Epithelial cell of prostate (primary cell): ENCODE results near the gene MCF2L2.
A peak's percentile ranks its signal among the peaks of the same experiment; 100 is the strongest.
"Not testable (repeated sequence)": the region's sequence is repeated elsewhere in the genome, so short reads cannot be mapped to it uniquely, and the experiment has no call there.

Experiments
- DNase-seq: peaks from one replicate; pipeline ENCODE4 v3.0.0-alpha.2; 2011; ENCODE audit warnings: low read depth, low spot score
- H3K27ac ChIP-seq: fragments of 450-650 bp; 2 replicates; pipeline ENCODE4 v1.5.1; 2017; ENCODE audit warnings: mild to moderate bottlenecking

Gene MCF2L2, protein sequence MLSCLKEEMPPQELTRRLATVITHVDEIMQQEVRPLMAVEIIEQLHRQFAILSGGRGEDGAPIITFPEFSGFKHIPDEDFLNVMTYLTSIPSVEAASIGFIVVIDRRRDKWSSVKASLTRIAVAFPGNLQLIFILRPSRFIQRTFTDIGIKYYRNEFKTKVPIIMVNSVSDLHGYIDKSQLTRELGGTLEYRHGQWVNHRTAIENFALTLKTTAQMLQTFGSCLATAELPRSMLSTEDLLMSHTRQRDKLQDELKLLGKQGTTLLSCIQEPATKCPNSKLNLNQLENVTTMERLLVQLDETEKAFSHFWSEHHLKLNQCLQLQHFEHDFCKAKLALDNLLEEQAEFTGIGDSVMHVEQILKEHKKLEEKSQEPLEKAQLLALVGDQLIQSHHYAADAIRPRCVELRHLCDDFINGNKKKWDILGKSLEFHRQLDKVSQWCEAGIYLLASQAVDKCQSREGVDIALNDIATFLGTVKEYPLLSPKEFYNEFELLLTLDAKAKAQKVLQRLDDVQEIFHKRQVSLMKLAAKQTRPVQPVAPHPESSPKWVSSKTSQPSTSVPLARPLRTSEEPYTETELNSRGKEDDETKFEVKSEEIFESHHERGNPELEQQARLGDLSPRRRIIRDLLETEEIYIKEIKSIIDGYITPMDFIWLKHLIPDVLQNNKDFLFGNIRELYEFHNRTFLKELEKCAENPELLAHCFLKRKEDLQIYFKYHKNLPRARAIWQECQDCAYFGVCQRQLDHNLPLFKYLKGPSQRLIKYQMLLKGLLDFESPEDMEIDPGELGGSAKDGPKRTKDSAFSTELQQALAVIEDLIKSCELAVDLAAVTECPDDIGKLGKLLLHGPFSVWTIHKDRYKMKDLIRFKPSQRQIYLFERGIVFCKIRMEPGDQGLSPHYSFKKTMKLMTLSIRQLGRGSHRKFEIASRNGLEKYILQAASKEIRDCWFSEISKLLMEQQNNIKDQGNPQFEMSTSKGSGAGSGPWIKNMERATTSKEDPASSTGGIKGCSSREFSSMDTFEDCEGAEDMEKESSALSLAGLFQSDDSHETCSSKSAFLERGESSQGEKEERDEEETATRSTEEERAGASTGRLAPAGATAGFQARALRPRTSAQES

DNA sequence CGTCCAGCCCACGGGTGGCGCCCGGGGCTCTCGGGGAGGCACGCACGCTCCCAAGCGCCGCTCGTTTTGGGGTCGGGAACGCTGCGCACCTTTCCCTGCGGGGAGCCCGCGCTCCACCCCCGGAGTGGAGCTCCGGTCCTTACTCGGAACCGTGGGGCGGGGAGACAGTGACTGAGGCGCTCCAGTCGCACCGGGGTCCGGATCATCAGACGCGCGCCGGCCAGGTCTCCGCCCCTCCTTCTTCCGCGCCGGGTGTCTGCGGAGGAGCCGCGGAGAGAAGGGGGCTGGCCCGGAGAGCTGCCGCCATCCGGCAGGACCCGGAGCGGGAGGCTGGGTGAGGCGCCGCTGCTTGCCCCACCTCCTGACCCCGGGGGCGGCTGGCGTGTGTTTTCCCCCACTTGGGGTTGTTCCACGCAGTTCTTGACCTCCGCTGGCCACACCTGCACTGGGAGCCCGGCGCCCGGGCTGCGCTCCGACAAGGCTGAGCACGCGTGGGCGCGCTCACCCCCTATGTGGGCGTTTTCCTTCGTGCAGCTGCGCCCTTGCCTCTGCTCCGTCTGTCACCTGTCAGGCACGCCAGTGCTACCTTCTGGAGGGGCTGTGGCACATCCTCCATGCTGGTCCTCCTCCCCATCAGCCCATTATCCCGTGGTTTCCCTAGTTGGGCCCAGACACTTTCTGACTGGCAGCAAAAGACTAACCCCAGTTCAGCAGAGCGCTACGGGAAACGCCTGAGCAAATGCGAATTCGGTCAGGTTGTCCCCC, at the start of gene MCF2L2:
TSS of gene MCF2L2 (minus strand) at position 173 of the 765 bp plus-strand sequence. CDS start 642 bp downstream, outside the sequence.
- H3K27ac ChIP-seq = no peak within 1 kb of the TSS
- DNase-seq = no peak

DNA sequence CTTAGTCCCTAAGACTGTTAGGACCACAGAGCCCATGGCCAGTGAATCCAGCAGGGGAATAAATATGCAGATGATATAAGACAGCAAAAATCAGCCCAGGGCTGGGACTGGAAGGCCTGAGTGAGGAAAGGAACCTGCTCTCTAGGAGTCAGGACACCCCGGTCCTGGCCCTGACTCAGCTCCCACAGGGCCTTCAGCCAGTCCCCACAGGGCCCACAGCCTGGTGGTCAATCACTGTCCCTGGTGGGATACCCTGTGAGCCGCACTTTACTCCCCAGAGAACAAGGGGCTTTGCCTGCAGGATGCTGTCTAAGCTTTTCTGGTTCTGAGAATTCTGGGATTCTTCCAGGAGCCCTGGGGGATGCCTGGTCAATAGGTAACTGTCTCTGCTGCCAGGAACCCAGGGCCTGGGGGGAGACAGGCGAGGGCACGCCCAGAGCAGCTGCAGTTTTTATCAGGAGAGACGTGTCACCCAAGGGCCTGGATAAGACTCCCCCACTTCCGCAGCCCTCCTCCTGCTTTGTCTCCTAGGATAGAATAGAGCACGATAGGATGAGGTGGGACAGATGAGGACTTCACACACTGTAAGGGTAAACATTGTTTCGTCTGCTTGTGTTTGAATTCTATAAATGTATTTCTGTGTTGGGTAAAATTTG, 49.5 kb upstream of the MCF2L2 start:
- no peak overlapping the region for H3K27ac ChIP-seq

DNA sequence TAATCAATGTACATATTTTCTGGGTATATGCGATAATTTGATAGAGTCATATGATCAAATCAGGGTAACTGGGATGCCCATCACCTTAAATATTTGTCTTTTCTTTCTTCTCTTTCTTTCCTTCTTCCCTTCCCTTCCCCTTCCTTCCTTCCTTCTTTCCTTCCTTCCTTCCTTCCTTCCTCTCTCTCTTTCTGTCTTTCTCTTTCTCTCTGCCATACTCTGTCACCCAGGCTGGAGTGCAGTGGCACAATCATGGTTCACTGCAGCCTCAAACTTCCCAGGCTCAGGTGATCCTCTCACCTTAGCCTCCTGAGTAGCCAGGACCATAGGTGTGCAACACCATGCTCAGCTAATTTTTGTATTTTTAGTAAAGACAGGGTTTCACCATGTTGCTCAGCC, 47.3 kb upstream of the MCF2L2 start:
- not testable (repeated sequence) for H3K27ac ChIP-seq, DNase-seq

More for the DNA sequence above, 49.5 kb upstream of the MCF2L2 start:
- DNase-seq = no peak

DNA sequence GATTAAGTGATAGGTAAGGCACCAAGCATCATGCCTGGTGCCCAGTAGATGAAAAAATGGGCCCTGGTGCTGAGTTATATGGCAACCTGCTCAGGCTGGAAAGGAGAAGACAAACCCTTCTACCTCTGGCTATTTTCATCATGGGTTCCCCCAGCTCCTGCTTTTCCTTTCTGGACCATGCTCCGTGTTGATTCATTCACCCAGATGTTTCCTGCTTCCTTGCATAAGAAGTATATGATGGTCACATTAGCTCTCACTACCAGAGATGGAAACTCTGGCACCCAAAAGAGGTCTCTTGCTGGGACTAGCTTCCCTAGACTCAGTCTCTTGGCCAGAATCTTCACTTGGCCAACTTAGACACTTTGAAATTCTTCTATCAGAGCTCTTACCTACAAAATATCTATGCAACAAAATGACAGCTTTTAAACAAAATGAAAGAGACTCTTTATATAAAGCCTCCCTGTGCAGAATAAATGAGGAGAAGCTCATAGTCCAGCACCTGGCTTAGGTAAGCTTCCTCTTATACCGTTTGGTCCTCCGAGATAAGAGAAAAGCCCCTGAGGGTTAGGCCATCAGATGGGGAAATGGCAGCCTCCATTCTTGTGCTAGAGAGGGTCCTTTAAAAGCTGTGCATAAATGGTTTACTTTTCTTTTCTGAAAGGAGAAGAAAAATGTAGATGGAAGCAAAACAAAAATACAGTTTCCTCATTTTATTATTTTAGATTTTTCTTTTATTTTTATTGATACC, 46.8 kb upstream of the MCF2L2 start:
- DNase-seq = no peak
- H3K27ac ChIP-seq = no peak overlapping the region

DNA sequence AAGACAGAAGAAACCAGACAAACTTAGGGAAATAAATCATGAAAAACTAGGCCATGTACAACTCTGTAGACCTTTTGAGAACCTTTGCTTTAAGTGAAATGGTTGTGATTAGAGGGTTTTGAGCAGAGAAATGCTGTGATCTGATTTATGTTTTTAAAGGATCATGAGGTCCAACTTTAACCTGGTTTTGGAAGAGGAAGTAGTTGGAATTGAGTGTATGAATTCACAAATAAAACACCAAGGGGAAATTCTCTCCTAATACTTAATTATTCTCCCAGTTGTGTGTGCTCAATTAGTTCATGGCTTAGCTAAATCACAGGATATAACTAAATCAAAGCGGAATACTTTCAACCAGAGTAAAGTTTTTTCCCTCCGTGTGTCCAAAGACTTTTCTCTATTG, 45.5 kb upstream of the MCF2L2 start:
- no peak for DNase-seq
- H3K27ac ChIP-seq = no peak overlapping the region

DNA sequence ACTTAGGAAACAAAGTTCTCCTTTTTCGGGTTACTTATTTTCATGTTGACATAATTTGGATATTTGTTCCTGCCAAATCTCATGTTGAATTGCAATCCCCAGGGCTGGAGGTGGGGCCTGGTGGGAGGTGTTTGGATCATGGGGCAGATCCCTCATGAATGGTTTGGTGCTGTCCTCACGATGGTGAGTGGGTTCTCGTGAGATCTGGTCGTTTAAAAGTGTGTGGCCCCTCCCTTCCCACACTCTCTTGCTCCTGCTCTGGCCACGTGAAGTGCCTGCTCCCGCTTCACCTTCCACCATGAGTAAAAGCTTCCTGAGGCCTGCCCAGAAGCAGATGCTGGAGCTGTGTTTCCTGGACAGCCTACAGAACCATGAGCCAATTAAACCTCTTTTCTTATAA, 43.7 kb upstream of the MCF2L2 start:
- no peak for DNase-seq
- H3K27ac ChIP-seq = no peak overlapping the region

DNA sequence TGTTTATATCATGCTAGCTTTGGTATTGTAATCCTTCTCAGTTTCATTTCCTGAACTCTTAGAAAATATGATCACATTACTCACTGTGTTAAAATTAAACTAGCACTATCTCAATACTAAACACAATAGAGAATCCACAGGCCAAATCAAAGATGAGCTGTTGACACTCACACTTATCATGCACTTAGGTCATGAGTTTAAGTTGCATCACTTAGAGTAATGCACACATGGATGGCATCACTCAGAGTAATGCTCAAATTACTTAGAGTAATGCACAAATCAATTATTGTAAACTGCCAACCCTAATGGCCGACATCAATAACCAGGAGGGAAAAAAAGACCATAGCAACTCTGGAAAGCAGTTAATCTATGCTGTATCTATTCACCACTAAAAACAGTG, 40.0 kb upstream of the MCF2L2 start:
- DNase-seq = no peak
- peak overlapping the region; percentile 23 for H3K27ac ChIP-seq

- H3K27ac ChIP-seq = no peak overlapping the region
- DNase-seq = no peak
Observed at GRCh38 chr3:183466575-183466974, 38.2 kb upstream of the MCF2L2 start.

DNA sequence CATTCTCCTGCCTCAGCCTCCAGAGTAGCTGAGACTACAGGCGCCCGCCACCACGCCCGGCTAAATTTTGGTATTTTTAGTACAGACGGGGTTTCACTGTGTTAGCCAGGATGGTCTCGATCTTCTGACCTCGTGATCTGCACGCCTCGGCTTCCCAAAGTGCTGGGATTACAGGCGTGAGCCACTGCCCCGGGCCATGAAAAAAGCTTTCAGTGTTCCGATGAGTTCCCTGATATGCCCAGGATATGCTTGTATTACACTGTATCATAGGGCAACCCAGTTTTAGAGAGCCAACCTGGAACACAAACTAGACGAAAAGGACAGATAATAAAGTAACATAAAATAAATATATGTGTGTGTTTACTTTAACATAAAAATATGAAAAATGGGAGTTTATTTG, 37.3 kb upstream of the MCF2L2 start:
- DNase-seq, H3K27ac ChIP-seq: not testable (repeated sequence)

GRCh38 chr3:183464480-183464879, 36.1 kb upstream of the MCF2L2 start:
- no peak overlapping the region for H3K27ac ChIP-seq
- DNase-seq = no peak

DNA sequence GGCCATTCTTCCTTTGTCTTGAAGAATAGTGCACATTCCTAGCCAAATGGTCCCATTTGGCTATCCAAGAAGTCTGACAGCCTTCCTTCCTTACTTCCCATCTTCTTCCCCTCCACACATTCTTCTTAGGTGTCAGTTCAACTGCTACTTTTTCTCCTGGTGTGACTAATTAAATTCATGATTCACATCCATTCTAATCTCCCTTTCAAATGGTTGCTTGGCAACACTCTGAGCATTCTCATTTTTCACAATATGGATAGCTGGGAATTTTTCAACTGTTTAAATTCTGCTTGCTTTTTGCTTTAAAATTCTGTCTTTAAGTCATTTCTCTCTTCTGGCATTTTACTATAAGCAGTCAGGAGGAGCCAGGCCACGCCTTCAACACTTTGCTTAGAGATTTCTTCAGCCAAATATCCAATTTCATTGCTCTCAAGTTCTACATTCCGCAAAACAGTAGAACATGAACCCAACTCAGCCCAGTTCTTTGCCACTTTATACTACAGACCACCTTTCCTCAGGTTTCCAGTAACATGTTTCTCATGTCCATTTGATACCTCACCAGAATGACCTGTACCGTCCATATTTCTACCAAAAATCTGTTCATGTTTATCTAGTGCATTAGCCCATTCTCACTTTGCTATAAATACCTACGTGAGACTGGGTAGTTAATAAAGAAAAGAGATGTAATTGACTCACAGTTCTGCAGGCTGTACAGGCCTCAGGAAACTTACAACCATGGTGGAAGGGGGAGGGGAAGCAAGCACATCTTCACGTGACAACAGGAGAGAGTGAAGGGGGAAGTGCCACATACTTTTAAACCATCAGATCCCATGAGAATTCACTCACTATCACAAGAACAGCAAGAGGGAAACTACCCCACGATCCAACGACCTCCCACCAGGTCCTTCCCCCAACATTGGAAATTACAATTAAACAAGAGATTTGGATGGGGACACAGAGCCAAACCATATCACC, 31.9 kb upstream of the MCF2L2 start:
- no peak for DNase-seq
- no peak overlapping the region for H3K27ac ChIP-seq

- no peak overlapping the region for H3K27ac ChIP-seq
Observed at GRCh38 chr3:183455089-183455488, 26.7 kb upstream of the MCF2L2 start.

GRCh38 chr3:183454064-183454463, 25.6 kb upstream of the MCF2L2 start:
- no peak for DNase-seq
- no peak overlapping the region for H3K27ac ChIP-seq

More at GRCh38 chr3:183455089-183455488, 26.7 kb upstream of the MCF2L2 start:
- DNase-seq = peak; percentile 40

GRCh38 chr3:183449791-183450190, 21.4 kb upstream of the MCF2L2 start:
- H3K27ac ChIP-seq = no peak overlapping the region
- DNase-seq = no peak

GRCh38 chr3:183449391-183449790, 21.0 kb upstream of the MCF2L2 start:
- H3K27ac ChIP-seq = no peak overlapping the region
- no peak for DNase-seq

DNA sequence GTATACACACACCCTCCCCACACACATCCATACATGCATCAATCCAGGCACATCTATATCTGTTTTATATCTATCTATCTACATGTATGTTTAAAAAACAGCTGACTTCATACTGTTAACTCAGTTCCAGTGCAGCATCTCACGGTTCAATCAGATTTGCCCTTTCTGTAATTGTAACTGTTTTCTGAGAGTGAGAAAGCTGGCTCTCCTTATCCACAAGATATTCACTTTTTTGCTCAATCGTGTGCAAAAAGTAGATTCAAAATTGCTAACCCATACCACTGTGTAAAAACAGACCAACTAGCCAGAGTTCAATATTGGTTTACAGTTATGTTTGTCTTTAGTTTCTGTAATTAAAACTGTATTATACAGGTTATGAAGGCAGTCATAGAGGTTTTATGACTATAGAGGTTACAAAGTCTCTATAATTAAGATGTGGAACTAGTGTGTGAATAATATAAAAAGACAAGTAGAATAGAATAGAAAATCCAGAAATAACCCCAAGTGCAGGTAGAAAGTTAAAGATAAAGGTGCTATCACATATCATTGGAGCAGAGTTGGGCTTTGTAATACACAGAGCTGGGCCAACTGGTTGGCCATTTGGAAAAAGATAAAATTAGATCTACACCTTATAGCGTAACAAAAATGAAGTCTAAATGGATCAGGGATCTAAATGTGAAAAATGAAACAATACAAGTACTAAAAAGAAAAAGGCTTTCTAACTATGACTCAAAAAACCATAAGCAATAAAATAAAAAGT, 20.1 kb upstream of the MCF2L2 start:
- no peak for DNase-seq
- no peak overlapping the region for H3K27ac ChIP-seq
